GM23338 (cell line): ENCODE measurements around the gene ZFR2. TPM values are rescaled to one million over a fixed set of nuclear protein-coding genes. Genes with fewer than 3 reads are reported as not detected.

ENCODE experiments used
- ATAC-seq: fragments of 200-7000 bp; cut with Tn5 transposase; 3 replicates; pipeline ENCODE4 v1.9.1; 2020
- DNase-seq: peaks from one replicate; pipeline ENCODE4 v3.0.0-alpha.2; 2015; ENCODE audit warnings: low spot score
- H2AFZ ChIP-seq: fragments of 200-600 bp; sonication (generic); 2 replicates; pipeline ENCODE4 v1.8.0; 2016; ENCODE audit warnings: antibody characterized with exemption, mild to moderate bottlenecking, moderate library complexity
- H3F3A ChIP-seq: fragments of 200-600 bp; sonication (generic); replicated peaks from 2 replicates; pipeline ENCODE4 v1.8.0; 2017; ENCODE audit warnings: antibody characterized with exemption, mixed run types, low read depth
- H3K27ac ChIP-seq: fragments of 200-600 bp; sonication (generic); 2 replicates; pipeline ENCODE4 v1.6.1; 2016; ENCODE audit warnings: low read depth
- H3K27me3 ChIP-seq: fragments of 200-600 bp; sonication (generic); 2 replicates; pipeline ENCODE4 v1.8.0; 2016; ENCODE audit warnings: mild to moderate bottlenecking, mixed run types, moderate library complexity; ENCODE audit not compliant: insufficient read depth
- H3K36me3 ChIP-seq: fragments of 200-600 bp; sonication (generic); 2 replicates; pipeline ENCODE4 v1.8.0; 2016; ENCODE audit warnings: mild to moderate bottlenecking; ENCODE audit not compliant: insufficient read depth
- H3K4me1 ChIP-seq: fragments of 200-600 bp; sonication (generic); 2 replicates; pipeline ENCODE4 v1.8.0; 2016; ENCODE audit warnings: mild to moderate bottlenecking, moderate library complexity; ENCODE audit not compliant: insufficient read depth
- H3K4me2 ChIP-seq: fragments of 200-600 bp; sonication (generic); 2 replicates; pipeline ENCODE4 v1.7.1; 2017; ENCODE audit warnings: mixed run types
- H3K4me3 ChIP-seq: fragments of 200-600 bp; sonication (generic); 2 replicates; pipeline ENCODE4 v1.6.1; 2016; ENCODE audit warnings: mixed run types
- H3K79me2 ChIP-seq: fragments of 200-600 bp; sonication (generic); replicated peaks from 2 replicates; pipeline ENCODE4 v1.8.0; 2017; ENCODE audit warnings: mild to moderate bottlenecking; ENCODE audit not compliant: insufficient read depth
- H3K9me2 ChIP-seq: fragments of 200-600 bp; sonication (generic); 2 replicates; pipeline ENCODE4 v1.8.0; 2017; ENCODE audit not compliant: insufficient read depth
- H4K20me1 ChIP-seq: fragments of 200-600 bp; sonication (generic); replicated peaks from 2 replicates; pipeline ENCODE4 v1.8.0; 2017; ENCODE audit warnings: mild to moderate bottlenecking; ENCODE audit not compliant: insufficient read depth
- H3K27ac Mint-ChIP-seq: 2 replicates; pipeline ENCODE4 v1.8.0; 2020; ENCODE audit warnings: inconsistent platforms, mild to moderate bottlenecking, moderate library complexity, mixed read lengths
- H3K27me3 Mint-ChIP-seq: 3 replicates; pipeline ENCODE4 v1.8.0; 2022; ENCODE audit warnings: low read depth, mild to moderate bottlenecking, moderate library complexity, mixed read lengths, inconsistent platforms; ENCODE audit not compliant: insufficient read depth, poor library complexity
- H3K36me3 Mint-ChIP-seq: 3 replicates; pipeline ENCODE4 v1.8.0; 2021; ENCODE audit warnings: low read depth, mild to moderate bottlenecking, inconsistent platforms, moderate library complexity, mixed read lengths
- H3K4me1 Mint-ChIP-seq: 3 replicates; pipeline ENCODE4 v1.8.0; 2020; ENCODE audit warnings: mild to moderate bottlenecking, inconsistent platforms, mixed read lengths
- H3K4me3 Mint-ChIP-seq: 3 replicates; pipeline ENCODE4 v1.8.0; 2021; ENCODE audit warnings: moderate library complexity, mild to moderate bottlenecking, inconsistent platforms, mixed read lengths
- H3K9me3 Mint-ChIP-seq: 3 replicates; pipeline ENCODE4 v1.8.0; 2020; ENCODE audit warnings: moderate library complexity, mild to moderate bottlenecking, inconsistent platforms, mixed read lengths
- CREB1 ChIP-seq: fragments of 250-450 bp; sonication (Bioruptor Pico); IDR thresholded peaks from 2 replicates; pipeline ENCODE4 v1.5.0; 2020; ENCODE audit warnings: low read depth, mild to moderate bottlenecking, moderate library complexity
- JUNB ChIP-seq: IDR thresholded peaks from one replicate; pipeline ENCODE4 v1.6.1; 2016; ENCODE audit warnings: antibody characterized with exemption; ENCODE audit not compliant: unreplicated experiment
- POLR2AphosphoS5 ChIP-seq: IDR thresholded peaks from 2 replicates; pipeline ENCODE4 v1.6.1; 2016; ENCODE audit warnings: antibody characterized with exemption, low read depth
- ZNF114 ChIP-seq: fragments of 250-450 bp; sonication (Bioruptor Pico); IDR thresholded peaks from 2 replicates; pipeline ENCODE4 v1.5.0; 2020; ENCODE audit warnings: mild to moderate bottlenecking, moderate library complexity
- ZNF331 ChIP-seq: fragments of 250-450 bp; sonication (Bioruptor Pico); IDR thresholded peaks from 2 replicates; pipeline ENCODE4 v1.5.0; 2020; ENCODE audit warnings: low read depth, mild to moderate bottlenecking, moderate library complexity
- polyA plus RNA-seq: library from polyadenylated mRNA; unstranded; fragments of >200 nt; fragmentation: Nextera tagmentation; extraction: Ambion mirVana; gene quantifications from 2 replicates; pipeline ENCODE4 v1.2.1, GENCODE V29; 2016
- total RNA-seq: library from RNA; depleted of rRNA; stranded (reverse); fragments of >200 nt; shearing (Covaris generic); gene quantifications from 2 replicates; pipeline ENCODE4 v1.2.3, GENCODE V29; 2014
- TF ChIP-seq, protein P1 (sequence below): fragments of 250-450 bp; sonication (Bioruptor Pico); IDR thresholded peaks from 2 replicates; pipeline ENCODE4 v1.5.0; 2020; ENCODE audit warnings: mild to moderate bottlenecking, moderate library complexity
- TF ChIP-seq, protein P2 (sequence below): IDR thresholded peaks from 2 replicates; pipeline ENCODE4 v1.6.1; 2016; ENCODE audit warnings: antibody characterized with exemption

ZFR2 gene
- total and polyA plus RNA-seq, 2 experiments from 2014 or later = 15.8 to 31.3 TPM

- TF ChIP-seq, protein P1, sequence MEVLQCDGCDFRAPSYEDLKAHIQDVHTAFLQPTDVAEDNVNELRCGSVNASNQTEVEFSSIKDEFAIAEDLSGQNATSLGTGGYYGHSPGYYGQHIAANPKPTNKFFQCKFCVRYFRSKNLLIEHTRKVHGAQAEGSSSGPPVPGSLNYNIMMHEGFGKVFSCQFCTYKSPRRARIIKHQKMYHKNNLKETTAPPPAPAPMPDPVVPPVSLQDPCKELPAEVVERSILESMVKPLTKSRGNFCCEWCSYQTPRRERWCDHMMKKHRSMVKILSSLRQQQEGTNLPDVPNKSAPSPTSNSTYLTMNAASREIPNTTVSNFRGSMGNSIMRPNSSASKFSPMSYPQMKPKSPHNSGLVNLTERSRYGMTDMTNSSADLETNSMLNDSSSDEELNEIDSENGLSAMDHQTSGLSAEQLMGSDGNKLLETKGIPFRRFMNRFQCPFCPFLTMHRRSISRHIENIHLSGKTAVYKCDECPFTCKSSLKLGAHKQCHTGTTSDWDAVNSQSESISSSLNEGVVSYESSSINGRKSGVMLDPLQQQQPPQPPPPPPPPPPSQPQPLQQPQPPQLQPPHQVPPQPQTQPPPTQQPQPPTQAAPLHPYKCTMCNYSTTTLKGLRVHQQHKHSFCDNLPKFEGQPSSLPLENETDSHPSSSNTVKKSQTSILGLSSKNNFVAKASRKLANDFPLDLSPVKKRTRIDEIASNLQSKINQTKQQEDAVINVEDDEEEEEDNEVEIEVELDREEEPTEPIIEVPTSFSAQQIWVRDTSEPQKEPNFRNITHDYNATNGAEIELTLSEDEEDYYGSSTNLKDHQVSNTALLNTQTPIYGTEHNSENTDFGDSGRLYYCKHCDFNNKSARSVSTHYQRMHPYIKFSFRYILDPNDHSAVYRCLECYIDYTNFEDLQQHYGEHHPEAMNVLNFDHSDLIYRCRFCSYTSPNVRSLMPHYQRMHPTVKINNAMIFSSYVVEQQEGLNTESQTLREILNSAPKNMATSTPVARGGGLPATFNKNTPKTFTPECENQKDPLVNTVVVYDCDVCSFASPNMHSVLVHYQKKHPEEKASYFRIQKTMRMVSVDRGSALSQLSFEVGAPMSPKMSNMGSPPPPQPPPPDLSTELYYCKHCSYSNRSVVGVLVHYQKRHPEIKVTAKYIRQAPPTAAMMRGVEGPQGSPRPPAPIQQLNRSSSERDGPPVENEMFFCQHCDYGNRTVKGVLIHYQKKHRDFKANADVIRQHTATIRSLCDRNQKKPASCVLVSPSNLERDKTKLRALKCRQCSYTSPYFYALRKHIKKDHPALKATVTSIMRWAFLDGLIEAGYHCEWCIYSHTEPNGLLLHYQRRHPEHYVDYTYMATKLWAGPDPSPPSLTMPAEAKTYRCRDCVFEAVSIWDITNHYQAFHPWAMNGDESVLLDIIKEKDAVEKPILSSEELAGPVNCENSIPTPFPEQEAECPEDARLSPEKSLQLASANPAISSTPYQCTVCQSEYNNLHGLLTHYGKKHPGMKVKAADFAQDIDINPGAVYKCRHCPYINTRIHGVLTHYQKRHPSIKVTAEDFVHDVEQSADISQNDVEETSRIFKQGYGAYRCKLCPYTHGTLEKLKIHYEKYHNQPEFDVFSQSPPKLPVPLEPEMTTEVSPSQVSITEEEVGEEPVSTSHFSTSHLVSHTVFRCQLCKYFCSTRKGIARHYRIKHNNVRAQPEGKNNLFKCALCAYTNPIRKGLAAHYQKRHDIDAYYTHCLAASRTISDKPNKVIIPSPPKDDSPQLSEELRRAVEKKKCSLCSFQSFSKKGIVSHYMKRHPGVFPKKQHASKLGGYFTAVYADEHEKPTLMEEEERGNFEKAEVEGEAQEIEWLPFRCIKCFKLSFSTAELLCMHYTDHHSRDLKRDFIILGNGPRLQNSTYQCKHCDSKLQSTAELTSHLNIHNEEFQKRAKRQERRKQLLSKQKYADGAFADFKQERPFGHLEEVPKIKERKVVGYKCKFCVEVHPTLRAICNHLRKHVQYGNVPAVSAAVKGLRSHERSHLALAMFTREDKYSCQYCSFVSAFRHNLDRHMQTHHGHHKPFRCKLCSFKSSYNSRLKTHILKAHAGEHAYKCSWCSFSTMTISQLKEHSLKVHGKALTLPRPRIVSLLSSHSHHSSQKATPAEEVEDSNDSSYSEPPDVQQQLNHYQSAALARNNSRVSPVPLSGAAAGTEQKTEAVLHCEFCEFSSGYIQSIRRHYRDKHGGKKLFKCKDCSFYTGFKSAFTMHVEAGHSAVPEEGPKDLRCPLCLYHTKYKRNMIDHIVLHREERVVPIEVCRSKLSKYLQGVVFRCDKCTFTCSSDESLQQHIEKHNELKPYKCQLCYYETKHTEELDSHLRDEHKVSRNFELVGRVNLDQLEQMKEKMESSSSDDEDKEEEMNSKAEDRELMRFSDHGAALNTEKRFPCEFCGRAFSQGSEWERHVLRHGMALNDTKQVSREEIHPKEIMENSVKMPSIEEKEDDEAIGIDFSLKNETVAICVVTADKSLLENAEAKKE (CRISPR knock-in tag) = no peak
- no peak for TF ChIP-seq ZNF331 (CRISPR knock-in tag)
- TF ChIP-seq, protein P2, sequence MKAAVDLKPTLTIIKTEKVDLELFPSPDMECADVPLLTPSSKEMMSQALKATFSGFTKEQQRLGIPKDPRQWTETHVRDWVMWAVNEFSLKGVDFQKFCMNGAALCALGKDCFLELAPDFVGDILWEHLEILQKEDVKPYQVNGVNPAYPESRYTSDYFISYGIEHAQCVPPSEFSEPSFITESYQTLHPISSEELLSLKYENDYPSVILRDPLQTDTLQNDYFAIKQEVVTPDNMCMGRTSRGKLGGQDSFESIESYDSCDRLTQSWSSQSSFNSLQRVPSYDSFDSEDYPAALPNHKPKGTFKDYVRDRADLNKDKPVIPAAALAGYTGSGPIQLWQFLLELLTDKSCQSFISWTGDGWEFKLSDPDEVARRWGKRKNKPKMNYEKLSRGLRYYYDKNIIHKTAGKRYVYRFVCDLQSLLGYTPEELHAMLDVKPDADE = no peak
These were observed 94.9 kb downstream of the ZFR2 start (continued) for GRCh38 chr19:3773814-3774515.

DNA sequence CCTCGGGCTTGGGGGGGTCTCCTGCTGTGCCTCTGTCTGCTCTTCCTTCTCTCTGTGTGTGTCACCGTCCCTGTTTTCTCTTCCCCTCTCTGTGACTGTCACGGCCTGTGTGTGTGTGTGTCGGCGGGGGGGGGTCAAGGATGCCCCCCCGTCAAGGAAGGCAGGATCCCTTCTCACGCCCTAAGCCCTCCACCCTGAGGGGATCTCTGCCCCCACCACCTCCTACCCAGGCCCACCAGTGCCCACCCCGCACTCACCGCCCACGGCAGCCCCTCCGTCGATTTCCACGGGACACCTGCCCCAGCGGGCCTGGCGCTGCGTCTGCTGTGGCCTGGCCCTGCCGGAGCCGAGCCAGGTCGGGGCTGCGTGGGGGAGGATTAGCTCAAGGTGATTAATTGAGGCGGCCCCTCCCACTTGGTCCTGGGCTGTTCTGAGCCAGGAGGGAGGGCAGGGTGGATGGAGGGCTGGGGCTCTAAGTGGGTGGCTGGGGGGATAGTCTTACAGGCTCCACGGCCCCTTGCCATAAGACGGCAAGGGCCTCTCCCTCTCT lies 96.9 kb downstream of the ZFR2 start, which contains the start of gene RAX2:
TSS of gene RAX2 (minus strand) at position 323 of the 550 bp plus-strand sequence. CDS start 486 bp downstream, outside the sequence.
- no peak within 1 kb of the TSS for H3K4me2 ChIP-seq
- peaks cover 8% of the 10 kb centered on the region for H3K4me1 Mint-ChIP-seq
- H4K20me1 ChIP-seq = no peaks in the 10 kb centered on the region; the same call in 1 of the 2 replicates
- H3F3A ChIP-seq = 0 out of 2 replicates have a peak, but pooled peaks cover 4% of the 10 kb centered on the region
- H3K36me3 ChIP-seq = no peaks in the 10 kb centered on the region
- ATAC-seq (peak; percentile 7; the same call in 2 of the 3 replicates), DNase-seq (no peak)
- peaks cover 4% of the 10 kb centered on the region; the same call in 2 of the 3 replicates for H3K36me3 Mint-ChIP-seq
- H3K27me3 Mint-ChIP-seq = peaks cover 7% of the 10 kb centered on the region
- H3K27me3 ChIP-seq = no peaks in the 10 kb centered on the region
- no peak within 1 kb of the TSS for H3K27ac Mint-ChIP-seq
- no peak for TF ChIP-seq ZNF114 (CRISPR knock-in tag)
- no peak for TF ChIP-seq CREB1
- TF ChIP-seq POLR2AphosphoS5 = no peak
- TF ChIP-seq JUNB = no peak
- no peak within 1 kb of the TSS for H2AFZ ChIP-seq
- H3K9me3 Mint-ChIP-seq = no peaks in the 10 kb centered on the region; the same call in 1 of the 3 replicates
- no peaks in the 10 kb centered on the region for H3K4me1 ChIP-seq
- no peak within 1 kb of the TSS; the same call in 2 of the 3 replicates for H3K4me3 Mint-ChIP-seq
- no peak within 1 kb of the TSS for H3K27ac ChIP-seq
- H3K4me3 ChIP-seq = no peak within 1 kb of the TSS
- H3K9me2 ChIP-seq = no peaks in the 10 kb centered on the region
- no peaks in the 10 kb centered on the region for H3K79me2 ChIP-seq
